GM21825 (cell line): ENCODE measurements around the gene USP36.

Experiments
- ATAC-seq: cut with Tn5 transposase; IDR thresholded peaks from one replicate; pipeline ENCODE4 v1.9.1; 2021; ENCODE audit warnings: mild to moderate bottlenecking, moderate library complexity; ENCODE audit not compliant: unreplicated experiment

USP36 gene

DNA sequence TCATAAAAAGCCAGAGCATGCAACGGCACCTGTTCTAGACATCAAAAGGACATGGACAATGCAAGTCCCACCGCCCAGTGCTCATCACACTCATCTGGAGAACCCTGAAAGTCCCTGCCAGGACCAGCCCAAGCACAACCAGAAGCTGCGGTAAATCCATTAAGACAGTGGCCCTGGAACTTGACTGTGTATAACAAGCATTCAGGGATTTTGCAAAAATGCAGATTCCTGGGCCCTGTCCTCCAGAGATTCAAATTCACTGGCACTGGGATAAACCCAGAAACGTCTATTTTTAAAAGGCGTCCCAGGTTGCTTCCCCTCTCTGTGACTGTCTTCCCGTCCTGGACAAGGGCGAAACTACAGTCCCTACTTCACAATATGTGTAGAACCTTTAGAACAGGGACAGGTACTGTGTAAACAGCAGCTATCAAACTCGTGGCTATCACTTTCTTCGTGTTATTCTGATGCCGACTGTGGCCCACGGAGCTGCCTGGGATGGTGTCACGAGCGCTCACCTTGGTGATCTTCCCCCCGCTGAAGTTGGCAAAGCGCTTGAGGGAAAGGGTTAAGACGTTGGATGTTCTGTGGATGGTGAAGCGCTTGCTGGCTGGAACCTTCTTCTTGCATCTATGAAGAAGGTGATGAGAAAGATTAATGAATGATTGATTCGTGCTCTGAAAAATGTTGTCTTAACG, 22.3 kb downstream of the USP36 start:
- no peak for ATAC-seq

DNA sequence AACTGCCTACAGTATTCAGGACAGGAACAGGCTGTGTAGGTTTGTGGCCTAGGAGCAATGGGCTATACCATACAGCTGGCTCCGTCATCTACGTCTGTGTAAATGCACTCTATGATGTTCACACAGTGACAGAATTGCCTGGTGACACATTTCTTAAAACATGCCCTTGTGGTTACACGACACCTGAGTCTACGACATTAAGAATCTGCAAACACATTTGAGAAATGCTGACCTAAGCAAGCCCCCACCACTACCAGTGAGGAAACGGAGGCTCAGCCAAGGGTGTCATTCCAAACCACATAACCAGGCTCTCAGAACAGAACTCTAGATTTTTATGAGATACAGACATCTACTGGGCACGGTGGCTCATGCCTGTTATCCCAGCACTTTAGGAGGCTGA, 23.5 kb downstream of the USP36 start:
- ATAC-seq: no peak

DNA sequence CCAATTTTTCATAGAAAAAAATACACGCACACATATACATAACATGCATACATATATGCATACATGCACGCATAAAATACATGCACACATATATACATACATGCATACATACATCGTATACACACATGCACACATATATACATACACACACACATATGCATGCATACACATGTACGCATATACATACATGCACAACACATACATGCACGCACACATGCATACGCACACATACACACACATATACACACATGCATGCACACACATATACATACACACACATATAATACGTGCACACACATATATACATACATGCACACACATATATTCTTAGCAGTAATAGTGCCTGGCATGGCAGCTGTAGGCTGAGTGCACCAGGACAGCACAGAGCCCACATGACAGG, 24.9 kb downstream of the USP36 start:
- no peak for ATAC-seq

DNA sequence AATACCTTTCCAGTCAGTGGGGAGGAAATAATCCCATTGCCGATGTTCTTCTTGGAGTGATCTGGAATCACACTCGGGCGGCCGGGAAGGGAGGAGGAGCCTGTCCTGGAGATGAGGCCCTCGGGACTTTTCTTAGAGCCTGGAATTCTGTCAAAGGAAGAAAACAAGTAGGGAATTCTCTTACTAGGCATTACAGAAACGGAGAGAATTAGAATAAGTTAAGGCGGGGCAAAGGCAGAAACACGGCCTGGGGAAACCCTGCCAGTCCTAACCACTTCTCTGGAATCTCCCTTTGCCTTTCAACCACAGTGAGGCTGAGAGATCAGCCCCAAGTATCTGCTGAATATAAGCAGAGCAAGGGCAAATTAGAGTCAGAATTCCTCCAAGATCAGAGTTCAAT, 27.8 kb downstream of the USP36 start:
- ATAC-seq: no peak

DNA sequence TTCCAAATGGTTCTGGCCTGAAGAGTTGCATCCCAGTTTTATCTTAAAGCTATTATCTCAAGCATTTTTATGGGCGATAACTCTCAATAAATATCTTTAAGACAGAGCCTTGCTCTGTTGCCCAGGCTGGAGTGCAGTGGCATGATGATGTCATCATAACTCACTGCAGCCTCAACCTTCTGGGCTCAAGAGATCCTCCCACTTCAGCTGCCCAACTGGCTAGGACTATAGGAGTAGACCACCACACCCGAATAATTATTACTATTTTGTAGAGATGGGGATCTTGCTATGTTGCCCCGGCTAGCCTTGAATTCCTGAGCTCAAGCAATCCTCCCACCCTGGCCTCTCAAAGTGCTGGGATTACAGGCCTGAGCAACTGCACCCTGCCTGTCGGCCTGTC, 32.5 kb downstream of the USP36 start:
- no peak for ATAC-seq

DNA sequence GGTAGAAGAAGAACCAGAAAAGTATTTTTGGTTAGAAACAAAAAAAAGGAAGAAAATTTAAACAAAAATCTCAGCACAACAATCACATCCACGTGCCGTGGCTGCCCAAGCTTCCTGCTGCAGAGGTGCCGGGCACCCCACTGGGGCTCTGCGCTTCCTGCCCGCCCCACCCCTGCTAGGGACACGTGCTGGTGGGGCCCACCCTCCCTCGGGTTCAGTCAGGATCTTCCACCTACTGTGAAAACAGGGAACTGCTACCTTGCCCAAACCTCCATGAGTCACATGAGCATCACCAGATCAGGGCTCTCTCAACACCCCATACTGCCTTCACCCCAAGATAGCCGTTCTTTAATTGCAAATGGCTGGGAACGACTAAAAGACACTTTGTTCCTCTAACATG, 34.2 kb downstream of the USP36 start:
- ATAC-seq: no peak

DNA sequence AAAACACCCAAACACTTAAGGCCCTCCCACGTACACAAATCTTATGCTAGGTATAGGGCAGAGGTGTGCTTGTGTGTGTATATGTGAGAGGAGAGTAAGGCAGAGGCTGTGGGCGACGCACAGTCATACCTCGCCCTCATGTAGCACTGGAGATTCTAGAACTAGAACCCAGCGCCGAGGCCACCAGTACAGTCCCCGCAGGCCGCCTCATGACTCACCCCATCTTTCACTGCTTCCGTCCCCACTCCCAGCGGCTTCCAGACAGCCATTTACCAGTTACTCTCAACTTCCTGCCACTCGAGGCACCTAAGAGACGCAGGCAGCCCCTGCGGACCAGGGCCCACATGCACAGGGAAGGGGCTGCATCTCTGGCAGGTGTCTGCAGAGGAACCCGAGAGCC, 35.3 kb downstream of the USP36 start:
- ATAC-seq: no peak

DNA sequence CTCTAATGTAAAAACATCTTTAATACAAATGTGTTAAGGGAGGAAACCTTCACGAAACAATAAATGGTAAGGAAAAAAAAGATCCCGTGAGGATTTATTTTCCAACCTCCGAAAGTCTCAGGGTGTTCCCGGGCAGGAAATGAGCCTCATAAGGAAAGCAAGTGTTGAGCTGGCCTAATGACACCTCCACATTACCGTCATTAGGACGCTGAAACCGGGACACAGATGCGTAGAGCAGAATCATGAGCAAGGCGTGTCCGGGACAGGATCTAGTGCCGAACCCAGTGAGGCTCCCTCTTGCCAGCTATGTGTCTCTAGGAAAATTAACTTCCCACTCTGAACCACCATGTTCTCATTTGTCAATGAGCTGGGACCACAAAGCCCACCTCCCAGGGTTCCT, 35.8 kb downstream of the USP36 start:
- no peak for ATAC-seq

DNA sequence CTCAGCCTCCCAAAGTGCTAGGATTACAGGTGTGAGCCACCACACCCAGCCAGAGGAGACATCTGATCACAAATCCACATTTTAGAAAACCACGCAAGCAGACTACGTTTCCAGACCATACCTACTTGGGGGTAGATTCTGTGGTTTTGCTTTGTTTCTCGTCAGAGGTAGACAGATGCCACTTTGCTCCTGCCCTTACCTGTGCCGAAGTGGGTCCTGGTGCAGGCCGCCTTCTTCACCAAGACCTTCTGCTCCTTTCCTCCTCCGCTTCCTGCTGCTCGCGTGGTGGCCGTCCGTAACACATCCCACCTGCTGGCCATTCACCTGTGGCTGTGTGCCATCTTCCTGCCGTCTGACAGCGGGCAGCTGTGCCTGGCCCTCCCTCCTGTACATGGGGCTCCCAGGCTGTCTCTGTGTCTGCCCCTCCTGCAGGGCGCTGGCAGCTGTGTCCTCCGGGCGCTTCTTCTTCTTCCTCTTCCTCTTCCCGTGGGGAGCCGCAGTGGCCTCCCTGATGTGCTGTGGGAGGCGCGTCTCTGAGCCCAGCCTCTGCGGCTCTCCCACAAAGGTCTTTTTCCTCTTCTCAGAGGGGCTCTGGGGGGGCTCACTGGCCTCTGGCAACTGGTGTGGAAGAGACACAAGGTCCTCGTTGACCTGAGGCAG, 37.3 kb downstream of the USP36 start:
- ATAC-seq: no peak

DNA sequence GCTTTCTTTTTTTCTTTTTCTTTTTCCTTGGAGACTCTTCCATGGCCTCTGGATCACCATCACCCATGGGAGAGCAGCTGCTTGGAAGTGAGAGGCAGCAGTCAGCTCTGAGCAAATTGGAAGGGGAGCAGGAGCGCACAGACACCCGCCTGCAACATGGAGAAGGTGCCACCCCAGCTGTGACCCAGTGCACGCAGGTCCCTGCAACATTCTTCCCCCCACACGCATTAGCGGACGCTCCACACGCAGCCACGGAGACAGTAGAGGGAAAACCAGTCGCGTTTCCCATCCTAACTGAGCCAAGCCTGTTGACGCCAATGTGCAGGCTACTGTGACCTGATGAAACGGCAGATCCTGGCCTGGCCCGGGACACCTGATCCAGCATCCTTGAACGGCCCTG, 38.2 kb downstream of the USP36 start:
- no peak for ATAC-seq

DNA sequence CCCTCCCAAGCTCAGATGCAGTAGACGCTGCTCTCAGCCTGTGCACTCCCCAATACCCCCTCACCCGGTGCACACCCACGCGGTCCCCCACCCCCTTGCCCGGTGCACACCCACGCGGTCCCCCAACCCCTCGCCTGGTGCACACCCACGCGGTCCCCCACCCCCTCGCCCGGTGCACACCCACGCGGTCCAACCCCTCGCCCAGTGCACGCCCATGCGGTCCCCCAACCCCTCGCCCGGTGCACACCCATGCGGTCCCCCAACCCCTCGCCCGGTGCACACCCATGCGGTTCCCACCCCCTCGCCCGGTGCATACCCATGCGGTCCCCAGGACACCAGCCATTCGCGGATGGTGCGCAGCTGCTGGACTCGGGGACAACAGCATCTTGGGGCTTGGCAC, 38.6 kb downstream of the USP36 start:
- ATAC-seq: no peak

DNA sequence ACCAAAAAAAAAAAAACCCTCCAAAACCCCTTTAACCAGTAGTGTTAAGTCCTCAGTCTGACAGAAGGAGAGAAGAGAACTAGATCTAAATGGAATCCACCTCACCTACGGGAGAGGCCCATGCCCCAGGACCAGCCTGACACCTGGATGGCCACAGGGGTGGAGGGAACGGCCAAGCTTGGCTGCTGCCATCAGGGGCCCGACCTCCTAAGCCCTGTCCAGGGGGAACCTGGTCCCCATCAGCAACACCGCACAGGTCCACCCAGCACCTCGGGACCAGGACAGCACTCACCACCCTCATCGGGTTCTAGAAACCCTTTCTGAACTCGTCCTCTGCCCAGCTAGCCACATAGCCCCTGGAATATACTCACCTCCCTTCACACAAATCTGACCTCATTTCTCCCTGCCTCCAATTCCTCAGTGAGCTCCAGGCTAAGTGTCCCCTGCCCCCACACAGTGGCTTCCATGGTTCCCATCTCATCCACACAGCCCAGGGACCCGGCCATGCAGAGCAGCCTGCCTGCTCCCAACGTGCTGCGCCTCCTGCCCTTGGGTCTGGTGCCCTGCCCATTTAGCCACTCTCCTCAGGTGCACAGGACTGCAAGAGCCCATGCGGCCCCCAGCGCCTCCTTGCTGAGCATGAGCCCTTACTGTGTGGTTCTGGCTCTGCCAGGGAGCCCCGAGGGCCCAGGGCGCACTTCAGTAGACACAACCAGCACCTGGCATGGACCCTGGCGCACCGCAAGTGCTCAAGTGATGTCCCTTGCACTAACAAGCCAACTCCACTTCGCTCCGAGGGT, 40.3 kb downstream of the USP36 start:
- no peak for ATAC-seq

DNA sequence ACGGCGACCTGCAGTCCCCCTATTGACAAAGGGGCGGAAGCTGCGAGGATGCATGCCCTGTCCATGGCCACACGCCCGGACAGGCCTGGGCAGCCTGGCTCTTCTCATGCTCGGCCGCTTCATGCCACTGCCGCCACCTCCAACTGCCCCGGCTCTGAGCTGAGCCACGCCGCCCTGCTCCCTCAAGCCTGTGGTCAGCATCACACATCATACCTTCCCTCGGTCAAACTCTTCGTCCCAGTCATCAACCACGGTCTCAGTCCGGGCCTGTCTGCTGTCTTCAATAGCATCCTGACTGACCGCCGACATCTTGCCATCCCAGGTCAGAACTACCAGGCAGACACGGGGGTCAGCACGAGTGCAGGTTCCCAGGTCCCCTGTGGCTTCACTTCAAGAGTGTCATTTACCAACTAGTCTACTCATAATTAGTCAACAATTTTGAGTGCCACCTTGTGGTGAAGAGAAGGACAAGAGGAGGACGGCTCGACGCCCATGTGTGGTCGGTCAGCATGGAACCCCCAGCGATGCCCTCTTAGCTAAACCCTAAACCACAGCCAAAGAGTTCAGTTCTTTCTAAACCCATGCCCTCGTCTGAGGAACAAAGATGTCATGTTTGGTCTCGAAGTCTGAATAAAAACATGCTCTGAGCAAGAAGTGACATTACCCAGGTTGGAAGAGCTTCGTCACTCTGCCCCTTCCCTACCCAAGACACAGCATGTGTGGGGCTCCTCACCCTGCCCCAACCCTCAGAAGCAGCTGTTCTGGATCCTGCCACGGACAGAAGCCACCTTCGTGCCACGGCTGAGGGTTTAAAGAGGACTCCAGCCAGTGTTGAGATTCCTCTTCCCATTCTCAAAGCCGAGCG, 41.7 kb downstream of the USP36 start:
- ATAC-seq: no peak

DNA sequence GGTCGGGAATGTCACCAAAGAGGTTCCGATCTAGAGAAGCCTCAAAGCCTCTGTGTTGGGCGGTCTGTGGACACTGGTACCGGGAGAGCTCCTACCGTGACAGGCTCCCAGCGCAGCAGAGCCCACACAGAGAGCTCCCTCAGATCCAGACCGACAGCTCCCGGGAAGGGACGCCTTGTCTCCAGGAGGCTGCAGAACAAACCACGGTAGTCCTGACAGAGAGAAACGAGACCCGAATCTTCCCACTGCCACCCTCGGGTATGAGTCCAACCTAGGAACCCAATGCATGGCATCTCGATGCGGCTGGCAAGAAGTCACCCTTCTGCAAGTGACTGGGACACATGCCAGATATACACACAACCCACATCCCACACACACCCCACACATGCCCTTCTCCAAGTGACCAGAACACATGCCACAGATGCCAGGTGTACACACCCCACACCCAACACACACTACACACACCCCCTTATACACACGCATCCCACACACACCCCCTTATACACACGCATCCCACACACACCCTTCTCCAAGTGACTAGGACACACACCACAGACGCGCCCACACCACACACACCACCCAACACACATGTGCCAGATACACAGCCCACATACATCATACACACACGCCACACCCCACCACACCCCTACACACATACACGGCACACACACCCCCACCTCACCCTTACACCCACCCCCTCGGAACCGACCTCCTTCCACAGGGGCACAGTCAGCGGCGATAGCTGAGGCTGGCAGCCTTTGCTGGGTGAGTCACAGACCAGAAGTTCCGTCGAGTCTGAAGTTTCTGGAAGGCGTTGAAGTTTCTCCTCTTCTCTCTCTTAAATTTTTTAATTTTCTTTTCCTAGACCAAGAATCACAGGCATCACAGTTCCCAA, 42.7 kb downstream of the USP36 start:
- no peak for ATAC-seq

DNA sequence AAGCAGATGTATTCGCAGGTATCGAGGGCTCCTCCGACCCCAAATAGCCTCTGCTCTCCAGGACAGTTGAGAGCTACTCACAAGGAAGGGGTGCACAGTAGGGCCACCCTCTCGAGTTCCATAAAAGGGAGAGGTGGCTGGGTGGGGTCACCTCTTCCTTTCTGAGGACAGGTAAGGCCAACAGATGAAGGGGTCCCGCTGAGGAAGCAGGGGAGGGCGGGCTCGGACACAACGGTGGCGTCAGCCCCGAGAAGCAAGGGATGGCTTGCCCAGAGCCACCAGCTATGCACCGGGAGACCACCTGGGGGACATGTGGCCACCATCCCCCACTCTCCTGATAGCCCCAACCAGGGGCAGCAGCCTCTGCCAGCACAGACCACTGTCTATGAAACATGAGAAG, 43.4 kb downstream of the USP36 start:
- no peak for ATAC-seq

DNA sequence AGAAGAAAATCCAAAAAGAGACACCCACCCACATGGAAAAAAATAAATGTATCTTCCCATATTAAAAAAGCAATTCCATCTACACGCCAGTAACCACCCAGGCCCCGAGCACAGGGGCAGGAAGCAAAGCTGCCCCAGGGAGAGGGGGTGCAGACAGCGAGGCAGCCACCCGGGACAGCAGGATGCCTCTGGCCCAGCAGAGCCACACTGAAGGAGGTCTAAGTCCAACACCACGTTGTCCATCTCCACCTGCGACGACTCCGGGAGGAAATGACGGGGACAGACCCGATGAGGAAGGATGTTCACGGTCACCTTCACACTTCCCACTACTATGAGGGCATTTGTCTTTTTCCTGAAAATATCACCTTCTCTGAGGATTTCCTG, 44.1 kb downstream of the USP36 start:
- ATAC-seq: no peak

DNA sequence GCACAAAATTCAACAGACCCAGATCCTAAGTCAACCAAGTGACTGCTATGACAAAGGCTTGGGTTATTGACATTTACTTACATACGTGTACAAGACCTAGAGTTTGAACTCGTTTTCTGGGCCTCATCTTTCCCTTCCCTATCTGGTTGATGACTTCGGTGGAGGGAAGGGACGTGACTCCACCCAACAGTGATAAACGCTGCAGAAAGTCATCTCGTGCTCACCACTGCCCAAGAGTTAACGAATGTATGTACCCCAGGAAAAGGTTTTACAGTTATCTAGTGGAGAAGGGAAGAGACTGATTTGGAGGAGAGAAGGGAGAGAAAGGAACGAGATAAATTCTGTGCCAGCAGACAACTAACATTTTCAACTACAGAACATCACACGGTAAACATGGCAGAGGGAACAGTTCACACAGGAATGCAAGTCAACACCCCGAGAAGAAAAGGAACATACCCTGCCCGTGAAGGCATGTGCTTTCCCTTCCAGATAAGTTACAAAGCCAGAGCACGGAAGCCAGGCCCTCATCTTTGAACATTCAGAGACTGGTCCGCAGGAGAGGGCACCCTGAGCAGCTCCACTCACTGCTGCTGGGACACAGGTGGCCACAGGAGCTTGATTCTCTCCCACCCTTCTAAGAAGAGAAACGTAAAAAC, 44.6 kb downstream of the USP36 start:
- no peak for ATAC-seq

DNA sequence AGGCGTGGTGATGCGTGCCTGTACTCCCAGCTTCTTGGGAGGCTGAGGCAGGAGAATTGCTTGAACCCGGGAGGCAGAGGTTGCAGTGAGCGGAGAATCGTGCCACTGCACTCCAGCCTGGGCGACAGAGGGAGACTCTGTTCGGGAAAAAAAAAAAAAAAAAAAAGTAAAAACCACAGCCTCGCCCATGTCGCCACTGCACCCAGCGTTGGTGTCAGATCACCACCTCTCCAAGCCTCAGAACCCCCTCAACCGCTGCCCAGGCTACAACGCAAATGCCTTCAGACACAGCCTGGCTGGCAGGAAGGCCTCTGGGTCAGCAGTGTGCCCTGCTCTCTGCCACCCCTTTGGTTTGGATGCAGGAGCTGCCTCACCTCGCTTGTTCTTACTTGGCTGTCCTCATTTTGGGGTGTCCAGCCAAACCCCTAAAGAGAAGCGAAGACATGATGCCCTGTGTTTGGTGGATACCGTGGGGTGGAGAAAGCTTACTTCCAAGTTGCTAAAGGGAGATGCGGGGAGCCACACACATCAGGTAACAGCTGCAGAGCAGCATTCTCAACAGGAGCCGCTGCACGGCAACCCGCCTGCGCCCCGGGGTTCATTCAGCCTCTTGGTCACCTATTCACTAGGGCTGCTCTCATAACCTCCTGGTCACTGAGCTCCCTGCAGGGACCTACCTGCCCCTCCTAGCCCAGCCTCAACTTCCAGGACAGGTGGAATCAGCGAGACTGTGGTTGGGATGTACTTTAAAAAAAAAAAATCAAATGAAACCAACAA, 45.6 kb downstream of the USP36 start:
- ATAC-seq: no peak

DNA sequence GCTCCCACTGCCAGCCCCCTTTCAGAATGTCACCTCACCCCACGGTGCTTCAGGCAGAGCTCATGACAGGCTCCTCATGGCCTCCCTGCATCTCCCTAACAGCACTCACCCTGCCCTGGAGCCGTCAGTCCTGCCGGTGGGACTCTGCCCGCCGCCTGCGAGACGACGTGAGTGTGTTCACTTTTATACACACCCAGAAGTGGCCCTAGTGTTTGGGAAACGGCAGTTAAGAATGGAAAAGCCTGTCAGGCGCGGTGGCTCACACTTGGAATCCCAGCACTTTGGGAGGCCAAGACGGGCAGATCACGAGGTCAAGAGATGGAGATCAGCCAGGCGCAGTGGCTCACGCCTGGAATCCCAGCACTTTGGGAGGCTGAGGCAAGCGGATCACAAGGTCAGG, 46.2 kb downstream of the USP36 start:
- no peak for ATAC-seq
